Measurements from ENCODE around the gene HMGCS2.

DNA sequence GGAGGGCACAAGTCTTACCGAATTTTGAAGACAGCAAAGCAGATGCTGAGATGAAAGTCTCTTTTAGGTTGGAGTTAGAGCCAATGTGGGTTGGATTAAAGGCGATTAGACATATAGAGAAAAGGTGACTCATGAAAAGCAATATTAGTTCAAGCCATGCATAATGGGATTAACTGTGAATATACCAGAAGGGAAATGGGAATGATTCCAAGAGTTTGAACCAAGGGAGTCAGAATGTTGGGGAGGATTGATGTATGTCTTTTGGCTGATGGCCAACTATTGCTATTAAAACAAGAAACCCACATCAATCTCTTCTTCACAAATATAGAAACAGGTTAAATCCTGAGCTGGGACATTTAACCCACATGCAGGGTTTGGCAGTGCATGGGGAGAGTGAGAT lies 1.2 kb downstream of the HMGCS2 start:
- TF ChIP-seq, protein P1, sequence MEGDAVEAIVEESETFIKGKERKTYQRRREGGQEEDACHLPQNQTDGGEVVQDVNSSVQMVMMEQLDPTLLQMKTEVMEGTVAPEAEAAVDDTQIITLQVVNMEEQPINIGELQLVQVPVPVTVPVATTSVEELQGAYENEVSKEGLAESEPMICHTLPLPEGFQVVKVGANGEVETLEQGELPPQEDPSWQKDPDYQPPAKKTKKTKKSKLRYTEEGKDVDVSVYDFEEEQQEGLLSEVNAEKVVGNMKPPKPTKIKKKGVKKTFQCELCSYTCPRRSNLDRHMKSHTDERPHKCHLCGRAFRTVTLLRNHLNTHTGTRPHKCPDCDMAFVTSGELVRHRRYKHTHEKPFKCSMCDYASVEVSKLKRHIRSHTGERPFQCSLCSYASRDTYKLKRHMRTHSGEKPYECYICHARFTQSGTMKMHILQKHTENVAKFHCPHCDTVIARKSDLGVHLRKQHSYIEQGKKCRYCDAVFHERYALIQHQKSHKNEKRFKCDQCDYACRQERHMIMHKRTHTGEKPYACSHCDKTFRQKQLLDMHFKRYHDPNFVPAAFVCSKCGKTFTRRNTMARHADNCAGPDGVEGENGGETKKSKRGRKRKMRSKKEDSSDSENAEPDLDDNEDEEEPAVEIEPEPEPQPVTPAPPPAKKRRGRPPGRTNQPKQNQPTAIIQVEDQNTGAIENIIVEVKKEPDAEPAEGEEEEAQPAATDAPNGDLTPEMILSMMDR (IDR thresholded peaks at IDR 0.05): no peak
- TF ChIP-seq EZH2 (IDR thresholded peaks at IDR 0.05; ENCODE audit: borderline replicate concordance, insufficient read depth, low read depth, low read length, poor library complexity, severe bottlenecking): no peak
